NT2/D1 (cell line): ENCODE measurements around the gene TDRD6.

Source experiments
- YY1 ChIP-seq: IDR thresholded peaks from 2 replicates; pipeline ENCODE4 v1.6.1; 2011; ENCODE audit not compliant: insufficient read length, insufficient read depth
- ZNF274 ChIP-seq: IDR thresholded peaks from 2 replicates; pipeline ENCODE4 v1.6.1; 2011; ENCODE audit warnings: mild to moderate bottlenecking, low read depth, low read length

- TF ChIP-seq ZNF274: no peak
- TF ChIP-seq YY1: no peak
Measured at GRCh38 chr6:46674410-46674809, 13.3 kb upstream of the TDRD6 start.
